HFF-Myc (cell line): Measurements from ENCODE around the gene TYW1.
"Not testable (repeated sequence)": the region's sequence is repeated elsewhere in the genome, so short reads cannot be mapped to it uniquely, and the experiment has no call there.

ENCODE experiments used
- DNase-seq: peaks from one replicate; pipeline ENCODE4 v3.0.0-alpha.2; 2011; ENCODE audit warnings: low read depth; ENCODE audit errors: extremely low read depth
- H3K4me3 ChIP-seq: replicated peaks from 2 replicates; pipeline ENCODE4 v1.5.1; 2011; ENCODE audit warnings: low read depth, mild to moderate bottlenecking, control low read depth, low read length
- TF ChIP-seq, protein P1 (sequence below): IDR thresholded peaks from 2 replicates; pipeline ENCODE4 v1.5.1; 2012; ENCODE audit warnings: mild to moderate bottlenecking, low read depth, low read length, control low read depth; ENCODE audit errors: missing control alignments

Gene TYW1

DNA sequence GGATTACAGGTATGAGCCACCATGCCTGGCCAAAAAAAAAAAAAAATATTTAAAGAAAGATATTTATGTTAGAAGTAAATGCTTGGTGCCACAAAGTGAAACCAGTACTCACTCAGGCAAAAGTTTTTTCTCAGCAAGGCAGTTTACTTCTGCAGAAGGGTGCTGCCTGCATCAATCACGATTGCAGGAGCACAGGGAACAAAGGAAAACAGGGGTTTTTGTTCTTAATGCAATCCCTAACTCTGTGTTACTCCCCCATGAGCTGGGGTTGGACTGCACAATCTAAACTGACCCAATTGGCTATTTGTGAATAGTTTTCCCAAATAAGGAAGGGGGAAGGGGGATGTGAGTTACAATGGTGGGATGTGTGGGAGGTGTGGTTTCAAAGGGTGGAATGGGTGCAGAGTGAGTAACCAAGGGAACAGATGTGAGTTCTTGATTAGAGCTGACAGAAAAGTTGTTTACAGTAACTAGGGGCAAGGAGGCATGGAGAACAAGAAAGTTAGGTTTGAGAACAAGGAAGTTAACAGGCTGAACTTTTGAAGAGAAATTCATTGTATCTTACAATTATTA, 255.4 kb downstream of the TYW1 start:
- TF ChIP-seq, protein P1, sequence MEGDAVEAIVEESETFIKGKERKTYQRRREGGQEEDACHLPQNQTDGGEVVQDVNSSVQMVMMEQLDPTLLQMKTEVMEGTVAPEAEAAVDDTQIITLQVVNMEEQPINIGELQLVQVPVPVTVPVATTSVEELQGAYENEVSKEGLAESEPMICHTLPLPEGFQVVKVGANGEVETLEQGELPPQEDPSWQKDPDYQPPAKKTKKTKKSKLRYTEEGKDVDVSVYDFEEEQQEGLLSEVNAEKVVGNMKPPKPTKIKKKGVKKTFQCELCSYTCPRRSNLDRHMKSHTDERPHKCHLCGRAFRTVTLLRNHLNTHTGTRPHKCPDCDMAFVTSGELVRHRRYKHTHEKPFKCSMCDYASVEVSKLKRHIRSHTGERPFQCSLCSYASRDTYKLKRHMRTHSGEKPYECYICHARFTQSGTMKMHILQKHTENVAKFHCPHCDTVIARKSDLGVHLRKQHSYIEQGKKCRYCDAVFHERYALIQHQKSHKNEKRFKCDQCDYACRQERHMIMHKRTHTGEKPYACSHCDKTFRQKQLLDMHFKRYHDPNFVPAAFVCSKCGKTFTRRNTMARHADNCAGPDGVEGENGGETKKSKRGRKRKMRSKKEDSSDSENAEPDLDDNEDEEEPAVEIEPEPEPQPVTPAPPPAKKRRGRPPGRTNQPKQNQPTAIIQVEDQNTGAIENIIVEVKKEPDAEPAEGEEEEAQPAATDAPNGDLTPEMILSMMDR, result no peak
- no peak overlapping the region for H3K4me3 ChIP-seq
- DNase-seq, result no peak

DNA sequence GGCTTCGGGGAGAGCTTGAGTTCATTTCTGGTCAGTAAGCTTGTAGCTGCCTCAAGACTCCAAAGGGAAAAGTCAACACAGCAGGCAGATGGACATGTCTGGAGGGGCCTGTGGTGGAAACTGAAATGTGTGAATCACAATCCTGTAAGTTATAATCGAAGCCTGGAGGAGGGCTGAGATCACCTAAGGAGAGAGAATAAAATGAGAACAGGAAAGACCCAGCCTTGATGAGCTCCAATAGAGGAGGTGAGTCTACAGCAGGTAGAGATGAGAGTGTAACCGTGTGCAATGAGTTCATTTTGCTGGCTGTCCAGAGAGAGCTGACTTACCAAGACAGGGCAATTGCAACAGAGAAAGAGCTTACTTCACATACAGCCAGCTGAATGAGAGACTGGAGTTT, 258.4 kb downstream of the TYW1 start:
- not testable (repeated sequence) for H3K4me3 ChIP-seq, DNase-seq

DNA sequence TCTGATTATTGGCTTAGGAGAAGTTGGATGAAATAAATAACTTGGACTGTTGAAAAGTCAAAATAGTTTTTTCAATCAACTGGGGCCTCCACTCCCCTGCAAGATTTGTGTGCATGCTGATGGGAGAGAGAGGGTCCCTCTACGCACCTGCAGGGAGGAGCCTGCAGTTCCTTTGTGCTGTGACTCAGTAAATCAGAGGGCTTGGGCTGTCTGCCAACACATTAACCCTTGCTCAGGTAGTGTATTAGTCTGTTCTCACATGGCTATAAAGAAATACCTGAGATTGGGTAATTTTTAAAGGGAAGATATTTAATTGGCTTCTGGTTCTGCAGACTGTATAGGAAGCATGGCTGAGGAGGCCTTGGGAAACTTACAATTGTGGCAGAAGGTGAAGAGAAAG, 261.1 kb downstream of the TYW1 start:
- DNase-seq, H3K4me3 ChIP-seq: not testable (repeated sequence)

DNA sequence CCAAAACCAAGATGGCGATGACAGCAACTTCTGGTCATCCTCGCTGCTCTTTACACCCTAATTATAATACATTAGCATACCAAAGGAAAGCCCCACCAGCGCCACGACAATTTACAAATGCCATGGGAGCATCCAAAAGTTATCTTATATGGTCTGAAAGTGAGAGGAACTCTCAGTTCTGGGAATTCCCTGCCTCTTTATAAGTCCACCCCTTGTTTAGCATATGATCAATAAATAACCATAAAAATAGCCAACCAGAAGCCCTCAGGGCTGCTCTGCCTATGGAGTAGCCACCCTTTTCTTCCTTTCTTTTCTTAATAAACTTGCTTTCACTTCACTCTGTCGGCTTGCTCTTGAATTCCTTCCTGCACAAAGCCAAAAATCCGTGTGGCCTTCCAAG, 262.7 kb downstream of the TYW1 start:
- not testable (repeated sequence) for DNase-seq

DNA sequence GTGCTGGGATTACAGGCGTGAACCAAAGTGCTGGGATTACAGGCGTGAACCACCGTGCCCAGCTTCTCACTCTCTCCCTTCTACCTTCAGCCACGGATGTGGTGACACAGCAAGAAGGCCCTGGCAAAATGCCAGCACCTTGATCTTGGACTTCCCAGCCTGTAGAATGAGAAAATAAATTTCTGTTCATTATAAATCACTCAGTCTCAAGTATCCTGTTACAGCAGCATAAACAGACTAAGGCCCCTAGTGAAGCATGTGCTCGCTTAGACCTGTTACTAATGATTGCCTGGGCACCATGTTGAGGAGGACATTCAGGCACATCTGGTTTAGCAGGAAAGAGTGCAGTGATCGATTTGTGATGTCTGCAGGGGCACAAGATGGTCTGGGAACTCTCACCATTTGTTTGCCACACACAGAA, 263.5 kb downstream of the TYW1 start:
- DNase-seq, result not testable (repeated sequence)

More for the DNA sequence above, 262.7 kb downstream of the TYW1 start:
- not testable (repeated sequence) for H3K4me3 ChIP-seq

DNA sequence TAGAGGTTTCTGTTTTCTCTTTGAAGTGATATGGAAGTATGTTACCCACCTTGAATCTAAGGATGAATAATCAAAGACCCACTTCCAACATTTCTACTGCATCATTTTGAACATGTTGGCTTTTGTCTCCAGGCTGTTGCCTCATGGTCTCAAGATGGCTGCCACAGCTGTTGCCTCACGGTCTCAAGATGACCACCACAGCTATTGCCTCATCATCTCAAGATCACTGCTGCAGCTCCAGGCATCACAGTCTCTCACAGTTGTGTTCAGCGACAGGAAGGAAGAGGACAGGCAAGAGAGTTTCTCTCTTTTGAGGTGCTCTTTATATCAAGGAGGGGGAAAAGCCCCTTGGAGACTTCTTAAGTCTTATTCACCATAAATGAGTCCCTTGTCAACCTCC, 267.4 kb downstream of the TYW1 start:
- H3K4me3 ChIP-seq, result not testable (repeated sequence)
- peak; percentile 17 for DNase-seq

More for the DNA sequence above, 263.5 kb downstream of the TYW1 start:
- H3K4me3 ChIP-seq, result not testable (repeated sequence)

DNA sequence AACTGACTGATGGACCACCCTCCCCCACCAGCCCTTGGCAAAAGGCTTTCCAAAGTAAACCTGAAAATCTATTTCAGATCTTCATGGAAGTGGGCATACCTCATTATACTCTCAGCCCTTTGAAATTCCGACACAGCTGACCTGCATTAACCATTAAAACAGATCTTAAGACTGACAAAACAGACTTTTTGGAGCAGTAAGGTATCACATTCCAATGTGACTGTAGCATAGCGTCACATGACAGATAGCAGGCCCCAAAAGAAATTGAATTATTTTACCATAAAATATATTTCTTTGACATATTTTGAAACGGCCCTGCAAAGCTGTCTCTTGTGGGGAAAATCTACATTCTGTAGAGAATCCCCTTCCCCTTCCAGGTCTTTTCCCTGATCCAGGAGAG, 269.4 kb downstream of the TYW1 start:
- not testable (repeated sequence) for DNase-seq, H3K4me3 ChIP-seq

DNA sequence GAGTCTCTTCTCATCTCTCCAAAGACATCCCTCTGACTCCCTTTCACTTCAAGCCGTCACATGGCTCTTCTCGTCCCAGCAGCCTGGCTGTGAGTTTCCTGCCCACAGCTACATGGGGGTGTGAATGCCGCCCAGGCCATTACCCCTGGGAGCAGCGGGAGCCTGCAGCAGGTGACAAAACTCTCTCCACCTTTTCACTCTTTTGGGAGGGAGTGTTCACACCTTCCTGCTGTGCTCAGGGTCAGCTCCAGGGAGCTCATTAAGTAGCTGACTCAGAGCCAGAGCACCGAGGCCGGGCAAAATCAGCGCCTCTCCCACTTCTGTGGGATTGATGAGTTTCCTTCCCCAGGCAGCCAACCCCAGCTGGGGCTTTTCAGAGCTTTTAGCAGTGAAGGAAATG, 271.3 kb downstream of the TYW1 start:
- TF ChIP-seq, protein P1, result no peak
- no peak for DNase-seq
- H3K4me3 ChIP-seq, result no peak overlapping the region

DNA sequence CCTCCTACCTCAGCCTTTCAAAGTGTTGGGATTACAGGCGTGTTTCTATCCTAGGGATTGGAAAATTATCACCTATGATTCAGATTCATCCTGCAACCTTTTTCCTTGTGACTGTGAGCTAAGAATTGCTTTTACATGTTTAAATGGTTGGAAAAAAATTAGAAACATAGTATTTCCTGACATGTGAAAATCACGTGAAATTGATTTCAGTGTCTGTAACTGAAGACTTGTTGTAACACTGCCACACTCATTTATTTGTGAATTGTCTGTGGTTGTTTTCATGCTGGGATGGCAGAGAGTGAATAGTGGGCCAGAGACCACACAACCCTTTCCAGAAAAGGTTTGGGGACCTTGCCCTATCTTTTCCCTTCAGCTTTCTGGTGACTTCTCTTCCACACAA, 273.3 kb downstream of the TYW1 start:
- DNase-seq, H3K4me3 ChIP-seq: not testable (repeated sequence)
